ENCODE results near the gene MCU. TPM values are rescaled to one million over a fixed set of nuclear protein-coding genes. Genes with fewer than 3 reads are reported as not detected.
A peak's percentile ranks its signal among the peaks of the same experiment; 100 is the strongest.
"Not testable (repeated sequence)": the region's sequence is repeated elsewhere in the genome, so short reads cannot be mapped to it uniquely, and the experiment has no call there.

MCU gene
- polyA plus RNA-seq, 4 donors = 43.3 to 70.4 (median 48.7) TPM

DNA sequence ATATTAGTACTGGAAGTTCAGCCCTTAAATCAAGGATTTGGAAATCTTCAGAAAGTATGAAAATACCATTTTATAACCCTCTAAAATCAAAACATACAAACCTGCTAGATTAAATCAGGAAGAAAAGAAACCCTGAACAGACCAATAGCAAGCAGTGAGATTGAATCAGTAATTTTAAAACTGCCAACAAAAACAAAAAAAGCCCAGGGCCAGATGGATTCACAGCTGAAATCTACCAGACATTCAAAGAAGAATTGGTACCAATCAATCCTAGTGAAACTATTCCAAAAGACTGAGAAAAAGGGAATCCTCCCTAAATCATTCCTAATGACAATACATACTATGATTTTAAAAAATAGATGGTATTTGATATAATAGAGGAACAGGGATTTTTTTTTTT lies 70.1 kb downstream of the MCU start:
- DNase-seq (no peak), FAIRE-seq (no peak)
- Histone ChIP-seq H3K4me3 (ENCODE audit: low read depth in 1 of 3, low read length in 3 of 3) (no peak overlapping the region), H3K4me1 (ENCODE audit: control insufficient read depth in 3 of 3, insufficient read depth in 2 of 3, low read depth in 1 of 3, low read length in 2 of 3) (peaks cover 0 to 12% (median 4%) of the 10 kb centered on the region in 3 donors), H3K36me3 (ENCODE audit: control insufficient read depth in 3 of 3, insufficient read depth in 2 of 3, low read depth in 1 of 3, low read length in 3 of 3) (peaks cover 2 to 10% (median 3%) of the 10 kb centered on the region in 3 donors), H3K27me3 (ENCODE audit: control insufficient read depth in 3 of 3, insufficient read depth in 3 of 3, low read length in 3 of 3) (no peaks in the 10 kb centered on the region), H3K27ac (ENCODE audit: low read depth in 1 of 3, low read length in 2 of 3) (no peak overlapping the region), H3K9me3 (ENCODE audit: control insufficient read depth in 2 of 2, insufficient read depth in 1 of 2, low read depth in 1 of 2, low read length in 1 of 2) (no peaks in the 10 kb centered on the region)

DNA sequence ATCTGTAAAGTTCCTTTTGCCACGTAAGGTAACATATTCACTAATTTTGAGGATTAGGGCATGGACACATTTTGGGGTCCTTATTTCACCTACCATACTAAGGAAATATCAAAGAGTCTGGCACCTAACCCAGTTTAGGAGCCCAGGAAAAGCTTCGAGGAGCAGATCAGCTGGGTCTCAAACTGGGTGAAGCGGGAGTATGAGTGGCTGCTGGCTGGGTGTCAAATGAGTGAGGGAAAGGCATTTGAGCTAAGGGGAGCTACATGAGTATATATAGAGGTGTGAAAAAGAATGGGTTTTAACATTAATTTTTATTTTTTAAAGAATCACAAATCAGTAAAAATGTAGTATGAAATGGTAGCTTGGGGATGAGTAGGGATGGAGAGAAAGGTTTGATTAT lies 71.3 kb downstream of the MCU start:
- WGBS, 3 donors = 92 to 96% (median 94%) methylated on average over 3 of the region's 3 CpGs
- DNase-seq (no peak), FAIRE-seq (no peak)
- no peaks in the 10 kb centered on the region for H3K27me3 ChIP-seq (ENCODE audit: control insufficient read depth in 3 of 3, insufficient read depth in 3 of 3, low read length in 3 of 3)
- no peak overlapping the region for H3K4me3 ChIP-seq (ENCODE audit: low read depth in 1 of 3, low read length in 3 of 3)
- H3K27ac ChIP-seq (ENCODE audit: low read depth in 1 of 3, low read length in 2 of 3) = no peak overlapping the region
- H3K4me1 ChIP-seq (ENCODE audit: control insufficient read depth in 3 of 3, insufficient read depth in 2 of 3, low read depth in 1 of 3, low read length in 2 of 3) = peaks cover 0 to 7% (median 4%) of the 10 kb centered on the region in 3 donors
- H3K9me3 ChIP-seq (ENCODE audit: control insufficient read depth in 2 of 2, insufficient read depth in 1 of 2, low read depth in 1 of 2, low read length in 1 of 2) = peaks cover 0 to 4% of the 10 kb centered on the region in 2 donors
- peaks cover 2 to 10% (median 3%) of the 10 kb centered on the region in 3 donors for H3K36me3 ChIP-seq (ENCODE audit: control insufficient read depth in 3 of 3, insufficient read depth in 2 of 3, low read depth in 1 of 3, low read length in 3 of 3)

DNA sequence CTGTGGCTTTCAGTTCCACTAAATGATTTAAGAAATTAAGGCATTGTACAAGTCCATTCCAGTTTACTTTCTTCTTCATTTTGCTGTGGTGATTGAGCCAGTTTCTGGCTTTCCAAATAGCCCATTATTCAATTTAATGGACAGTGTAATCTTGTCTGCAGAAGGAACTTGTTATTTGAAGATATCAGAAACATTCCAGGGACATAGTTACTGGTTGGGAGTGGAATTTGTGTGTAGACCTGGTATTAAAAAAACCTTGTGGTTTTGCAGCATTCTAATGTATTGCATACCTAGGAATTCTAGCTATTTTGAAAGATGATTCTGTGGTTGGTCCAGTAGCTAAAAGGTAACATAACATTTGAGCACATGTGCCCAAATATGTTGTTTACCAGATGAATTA lies 72.2 kb downstream of the MCU start:
- FAIRE-seq = no peak
- no peak for DNase-seq
- Histone ChIP-seq H3K4me1 (ENCODE audit: control insufficient read depth in 3 of 3, insufficient read depth in 2 of 3, low read depth in 1 of 3, low read length in 2 of 3) (peaks cover 0 to 7% (median 2%) of the 10 kb centered on the region in 3 donors), H3K4me3 (ENCODE audit: low read depth in 1 of 3, low read length in 3 of 3) (no peak overlapping the region), H3K27ac (ENCODE audit: low read depth in 1 of 3, low read length in 2 of 3) (no peak overlapping the region), H3K36me3 (ENCODE audit: control insufficient read depth in 3 of 3, insufficient read depth in 2 of 3, low read depth in 1 of 3, low read length in 3 of 3) (peaks cover 2 to 10% (median 3%) of the 10 kb centered on the region in 3 donors), H3K9me3 (ENCODE audit: control insufficient read depth in 2 of 2, insufficient read depth in 1 of 2, low read depth in 1 of 2, low read length in 1 of 2) (peaks cover 0 to 4% of the 10 kb centered on the region in 2 donors), H3K27me3 (ENCODE audit: control insufficient read depth in 3 of 3, insufficient read depth in 3 of 3, low read length in 3 of 3) (no peaks in the 10 kb centered on the region)

DNA sequence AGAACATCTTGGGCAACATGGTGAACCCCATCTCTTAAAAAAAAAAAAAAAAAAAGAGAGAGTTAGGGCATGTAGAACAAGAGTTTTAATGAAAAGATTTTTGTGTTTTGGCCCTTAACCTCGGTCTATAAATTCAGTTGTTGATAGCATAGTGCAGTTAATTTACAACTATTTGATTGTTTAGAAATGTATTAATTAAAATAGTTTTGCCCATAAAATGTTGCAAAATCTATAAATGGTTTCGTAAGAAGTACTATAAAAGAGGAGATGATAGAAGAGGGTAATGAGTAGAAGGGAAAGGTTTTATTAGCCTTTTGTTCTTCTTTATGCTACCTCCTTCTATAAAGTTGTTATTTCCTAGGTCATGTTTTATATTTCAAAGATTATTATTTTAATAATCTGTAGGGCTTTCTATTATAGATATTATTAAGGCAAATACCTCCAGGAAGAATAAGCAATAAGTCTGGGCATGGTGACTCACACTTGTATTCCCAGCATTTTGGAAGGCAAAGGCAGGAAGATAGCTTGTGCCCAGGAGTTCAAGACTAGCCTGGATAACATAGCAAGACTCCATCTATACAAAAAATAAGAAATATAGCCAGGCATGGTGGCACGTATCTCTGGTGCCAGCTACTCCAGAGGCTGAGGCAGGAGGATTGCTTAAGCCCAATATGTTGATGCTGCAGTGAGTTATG lies 73.3 kb downstream of the MCU start:
- DNase-seq (peak in 1 of 2 donors; percentile 33), FAIRE-seq (no peak)
- peaks cover 0 to 4% of the 10 kb centered on the region in 2 donors for H3K9me3 ChIP-seq (ENCODE audit: control insufficient read depth in 2 of 2, insufficient read depth in 1 of 2, low read depth in 1 of 2, low read length in 1 of 2)
- WGBS, 3 donors = 51 to 81% (median 66%) methylated on average over 3 of the region's 3 CpGs
- H3K27ac ChIP-seq (ENCODE audit: low read depth in 1 of 3, low read length in 2 of 3) = no peak overlapping the region
- peaks cover 0 to 3% (median 0%) of the 10 kb centered on the region in 3 donors for H3K4me1 ChIP-seq (ENCODE audit: control insufficient read depth in 3 of 3, insufficient read depth in 2 of 3, low read depth in 1 of 3, low read length in 2 of 3)
- H3K4me3 ChIP-seq (ENCODE audit: low read depth in 1 of 3, low read length in 3 of 3) = no peak overlapping the region
- no peaks in the 10 kb centered on the region for H3K27me3 ChIP-seq (ENCODE audit: control insufficient read depth in 3 of 3, insufficient read depth in 3 of 3, low read length in 3 of 3)
- peaks cover 2 to 10% (median 3%) of the 10 kb centered on the region in 3 donors for H3K36me3 ChIP-seq (ENCODE audit: control insufficient read depth in 3 of 3, insufficient read depth in 2 of 3, low read depth in 1 of 3, low read length in 3 of 3)

DNA sequence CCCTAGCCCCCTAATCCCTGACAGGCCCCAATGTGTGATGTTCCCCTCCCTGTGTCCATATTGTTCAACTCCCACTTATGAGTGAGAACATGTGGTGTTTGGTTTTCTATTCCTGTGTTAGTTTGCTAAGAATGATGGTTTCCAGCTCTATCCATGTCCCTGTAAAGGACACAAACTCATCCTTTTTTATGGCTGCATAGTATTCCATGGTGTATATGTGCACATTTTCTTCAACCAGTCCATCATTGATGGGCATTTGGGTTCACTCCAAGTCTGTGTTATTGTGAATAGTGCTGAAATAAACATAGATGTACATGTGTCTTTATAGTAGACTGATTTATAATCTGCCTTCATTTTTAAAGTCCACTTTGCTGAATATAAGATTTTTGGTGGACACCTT lies 79.3 kb downstream of the MCU start:
- H3K27me3 ChIP-seq (ENCODE audit: control insufficient read depth in 3 of 3, insufficient read depth in 3 of 3, low read length in 3 of 3); H3K4me1 ChIP-seq (ENCODE audit: control insufficient read depth in 3 of 3, insufficient read depth in 2 of 3, low read depth in 1 of 3, low read length in 2 of 3); H3K27ac ChIP-seq (ENCODE audit: low read depth in 1 of 3, low read length in 2 of 3); H3K4me3 ChIP-seq (ENCODE audit: low read depth in 1 of 3, low read length in 3 of 3); FAIRE-seq; DNase-seq: not testable (repeated sequence)
- H3K9me3 ChIP-seq (ENCODE audit: control insufficient read depth in 2 of 2, insufficient read depth in 1 of 2, low read depth in 1 of 2, low read length in 1 of 2) = peaks cover 0 to 22% of the 10 kb centered on the region in 2 donors
- H3K36me3 ChIP-seq (ENCODE audit: control insufficient read depth in 3 of 3, insufficient read depth in 2 of 3, low read depth in 1 of 3, low read length in 3 of 3) = peaks cover 0 to 11% (median 4%) of the 10 kb centered on the region in 3 donors

DNA sequence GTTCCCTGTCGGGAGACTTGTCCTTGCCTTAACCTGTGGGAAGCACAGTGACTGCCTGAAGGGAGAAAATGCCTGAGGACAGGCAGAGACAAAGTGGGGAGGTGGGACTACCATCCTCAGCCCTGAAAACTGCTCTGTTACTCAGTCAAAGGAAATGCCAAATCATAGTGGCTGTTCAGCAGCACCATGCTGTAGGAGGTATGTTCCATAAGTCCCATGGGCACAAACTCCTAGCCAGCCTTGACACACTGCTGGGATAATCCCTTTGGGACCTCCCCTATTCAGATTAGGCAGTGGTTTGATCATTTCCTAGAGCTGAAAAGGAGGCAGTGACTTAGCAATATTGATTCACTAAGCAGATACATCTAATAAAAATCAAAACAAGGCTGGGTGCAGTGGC lies 80.1 kb downstream of the MCU start:
- Histone ChIP-seq H3K36me3 (ENCODE audit: control insufficient read depth in 3 of 3, insufficient read depth in 2 of 3, low read depth in 1 of 3, low read length in 3 of 3) (peaks cover 0 to 11% (median 4%) of the 10 kb centered on the region in 3 donors), H3K27me3 (ENCODE audit: control insufficient read depth in 3 of 3, insufficient read depth in 3 of 3, low read length in 3 of 3) (no peaks in the 10 kb centered on the region), H3K27ac (ENCODE audit: low read depth in 1 of 3, low read length in 2 of 3) (no peak overlapping the region), H3K9me3 (ENCODE audit: control insufficient read depth in 2 of 2, insufficient read depth in 1 of 2, low read depth in 1 of 2, low read length in 1 of 2) (peaks cover 0 to 22% of the 10 kb centered on the region in 2 donors), H3K4me1 (ENCODE audit: control insufficient read depth in 3 of 3, insufficient read depth in 2 of 3, low read depth in 1 of 3, low read length in 2 of 3) (no peaks in the 10 kb centered on the region), H3K4me3 (ENCODE audit: low read depth in 1 of 3, low read length in 3 of 3) (no peak overlapping the region)
- WGBS, 3 donors = 91 to 100% (median 98%) methylated on average over 1 of the region's 1 CpG
- DNase-seq (no peak), FAIRE-seq (no peak)

DNA sequence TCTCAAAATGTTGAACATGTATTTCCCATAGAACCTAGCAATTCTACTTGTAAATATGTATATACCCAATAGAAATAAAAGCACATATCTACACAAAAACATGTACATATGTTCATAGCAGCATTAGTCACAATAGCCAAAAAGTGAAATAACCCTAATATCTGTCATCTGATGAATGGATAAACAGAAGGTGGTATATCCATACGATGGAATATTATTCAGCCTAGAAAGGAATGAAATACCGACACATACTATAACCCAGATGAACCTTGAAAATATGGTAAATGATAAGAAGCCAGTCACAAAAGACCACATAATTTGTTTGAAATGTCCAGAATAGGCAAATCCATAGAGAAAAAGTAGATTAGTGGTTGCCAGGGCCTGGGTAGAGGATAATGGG lies 87.9 kb downstream of the MCU start:
- 96 to 98% (median 97%) methylated on average over 2 of the region's 2 CpGs for WGBS, 3 donors
- no peak overlapping the region for H3K4me3 ChIP-seq (ENCODE audit: low read depth in 1 of 3, low read length in 3 of 3)
- FAIRE-seq = no peak
- H3K36me3 ChIP-seq (ENCODE audit: control insufficient read depth in 3 of 3, insufficient read depth in 2 of 3, low read depth in 1 of 3, low read length in 3 of 3) = peaks cover 0 to 3% (median 0%) of the 10 kb centered on the region in 3 donors
- H3K27ac ChIP-seq (ENCODE audit: low read depth in 1 of 3, low read length in 2 of 3) = no peak overlapping the region
- no peak for DNase-seq
- H3K9me3 ChIP-seq (ENCODE audit: control insufficient read depth in 2 of 2, insufficient read depth in 1 of 2, low read depth in 1 of 2, low read length in 1 of 2) = peaks cover 0 to 4% of the 10 kb centered on the region in 2 donors
- no peaks in the 10 kb centered on the region for H3K4me1 ChIP-seq (ENCODE audit: control insufficient read depth in 3 of 3, insufficient read depth in 2 of 3, low read depth in 1 of 3, low read length in 2 of 3)
- H3K27me3 ChIP-seq (ENCODE audit: control insufficient read depth in 3 of 3, insufficient read depth in 3 of 3, low read length in 3 of 3) = no peaks in the 10 kb centered on the region

DNA sequence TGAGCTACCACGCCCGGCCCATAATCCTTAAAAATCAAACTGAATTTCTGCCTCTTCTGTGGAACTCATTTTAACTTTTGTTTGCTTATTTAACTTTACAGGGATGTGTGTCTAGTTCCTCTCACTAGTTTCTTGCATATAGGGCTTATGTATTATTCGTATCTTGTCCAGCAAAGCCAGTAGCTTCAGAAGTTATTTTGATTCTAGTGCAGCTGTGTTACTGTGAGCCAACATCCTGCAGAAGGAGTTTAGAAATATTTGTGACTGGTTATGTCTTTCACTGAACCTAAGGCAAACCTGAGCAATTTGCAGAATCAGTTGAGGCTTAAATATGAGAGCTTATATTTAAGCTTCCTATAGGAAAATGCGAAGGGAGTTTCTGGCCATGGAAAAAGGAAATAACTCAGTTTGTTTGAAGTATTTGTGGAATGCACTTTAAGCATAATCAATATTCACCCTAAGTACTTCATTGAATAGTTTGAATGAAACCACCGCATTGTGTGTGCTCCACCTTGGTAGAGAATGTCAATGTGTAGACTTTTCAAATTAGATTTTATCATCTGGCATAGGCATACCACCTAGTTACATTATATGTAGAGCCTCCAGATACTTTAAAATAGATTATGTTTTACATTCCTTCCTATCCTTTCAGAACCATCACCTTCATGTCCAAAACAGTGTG lies 90.8 kb downstream of the MCU start:
- FAIRE-seq (no peak), DNase-seq (no peak)
- WGBS, 3 donors = 87 to 97% (median 94%) methylated on average over 5 of the region's 5 CpGs
- Histone ChIP-seq H3K36me3 (ENCODE audit: control insufficient read depth in 3 of 3, insufficient read depth in 2 of 3, low read depth in 1 of 3, low read length in 3 of 3) (peaks cover 0 to 4% (median 3%) of the 10 kb centered on the region in 3 donors), H3K4me3 (ENCODE audit: low read depth in 1 of 3, low read length in 3 of 3) (no peak overlapping the region), H3K27ac (ENCODE audit: low read depth in 1 of 3, low read length in 2 of 3) (no peak overlapping the region), H3K4me1 (ENCODE audit: control insufficient read depth in 3 of 3, insufficient read depth in 2 of 3, low read depth in 1 of 3, low read length in 2 of 3) (no peaks in the 10 kb centered on the region), H3K27me3 (ENCODE audit: control insufficient read depth in 3 of 3, insufficient read depth in 3 of 3, low read length in 3 of 3) (no peaks in the 10 kb centered on the region), H3K9me3 (ENCODE audit: control insufficient read depth in 2 of 2, insufficient read depth in 1 of 2, low read depth in 1 of 2, low read length in 1 of 2) (no peaks in the 10 kb centered on the region)
